HG03108 (cell line): ENCODE data around the gene KLK4.

ENCODE experiments used
- ATAC-seq: cut with Tn5 transposase; IDR thresholded peaks from one replicate; pipeline ENCODE4 v1.9.1; 2021; ENCODE audit warnings: moderate library complexity; ENCODE audit not compliant: unreplicated experiment

The KLK4 gene, protein sequence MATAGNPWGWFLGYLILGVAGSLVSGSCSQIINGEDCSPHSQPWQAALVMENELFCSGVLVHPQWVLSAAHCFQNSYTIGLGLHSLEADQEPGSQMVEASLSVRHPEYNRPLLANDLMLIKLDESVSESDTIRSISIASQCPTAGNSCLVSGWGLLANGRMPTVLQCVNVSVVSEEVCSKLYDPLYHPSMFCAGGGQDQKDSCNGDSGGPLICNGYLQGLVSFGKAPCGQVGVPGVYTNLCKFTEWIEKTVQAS

GRCh38 chr19:50911206-50912101, at the start of gene KLK4:
TSS of gene KLK4 (minus strand) at chr19:50911395. CDS start at chr19:50910738, 657 bp downstream.
- no peak for ATAC-seq

- no peak for ATAC-seq
Observed at GRCh38 chr19:50959731-50960500, 48.7 kb upstream of the KLK4 start.

GRCh38 chr19:50957587-50957986, 46.4 kb upstream of the KLK4 start:
- ATAC-seq: no peak

- ATAC-seq: no peak
Observed at GRCh38 chr19:50952910-50953309, 41.7 kb upstream of the KLK4 start, which contains the start of gene KLK5. TSS of gene KLK5 (minus strand) at chr19:50953038. CDS start at chr19:50952657, 381 bp downstream.

- no peak for ATAC-seq
Observed at GRCh38 chr19:50949861-50950260, 38.7 kb upstream of the KLK4 start.

DNA sequence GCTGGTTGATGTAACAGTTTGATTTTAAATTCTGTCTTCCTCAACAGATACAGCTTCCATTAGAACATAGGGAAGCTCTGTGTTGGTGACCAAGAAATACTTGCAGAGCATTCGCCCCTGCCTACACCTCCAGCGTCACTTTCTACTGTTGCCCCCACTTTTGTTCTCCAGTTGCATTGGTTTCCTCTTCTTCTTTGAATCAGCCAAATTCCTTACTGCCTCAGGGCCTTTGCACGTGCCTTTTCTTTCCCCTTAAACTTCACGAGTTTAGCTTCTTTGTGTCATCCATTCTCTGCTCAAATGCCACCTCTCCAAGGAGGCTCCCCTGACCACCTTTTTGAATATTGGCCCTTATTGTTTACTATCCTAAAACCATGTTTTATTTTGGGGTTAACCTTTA, 35.9 kb upstream of the KLK4 start:
- ATAC-seq: no peak

GRCh38 chr19:50944795-50945194, 33.6 kb upstream of the KLK4 start:
- no peak for ATAC-seq

DNA sequence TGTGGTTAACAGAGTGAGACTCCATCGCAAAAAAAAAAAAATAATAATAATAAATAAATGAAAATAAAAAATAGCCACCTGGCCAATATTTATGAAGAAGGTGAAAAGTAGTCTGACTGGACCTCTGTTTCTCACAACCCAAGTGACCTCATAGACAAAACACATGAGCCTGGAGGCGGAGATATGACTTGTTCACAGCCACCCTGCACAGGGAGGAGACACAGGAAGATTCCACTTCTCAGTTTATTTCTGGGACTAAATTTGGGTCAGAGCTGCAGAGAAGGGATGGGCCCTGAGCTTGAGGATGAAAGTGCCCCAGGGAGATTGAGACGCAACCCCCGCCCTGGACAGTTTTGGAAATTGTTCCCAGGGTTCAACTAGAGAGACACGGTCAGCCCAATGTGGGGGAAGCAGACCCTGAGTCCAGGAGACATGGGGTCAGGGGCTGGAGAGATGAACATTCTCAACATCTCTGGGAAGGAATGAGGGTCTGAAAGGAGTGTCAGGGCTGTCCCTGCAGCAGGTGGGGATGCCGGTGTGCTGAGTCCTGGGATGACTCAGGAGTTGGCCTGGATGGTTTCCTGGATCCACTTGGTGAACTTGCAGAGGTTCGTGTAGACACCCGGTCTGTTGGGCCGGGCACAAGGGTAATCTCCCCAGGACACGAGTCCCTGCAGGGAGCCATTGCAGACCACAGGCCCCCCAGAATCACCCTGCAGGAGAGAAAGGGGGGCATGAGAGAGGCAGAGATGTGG, 32.1 kb upstream of the KLK4 start:
- no peak for ATAC-seq

DNA sequence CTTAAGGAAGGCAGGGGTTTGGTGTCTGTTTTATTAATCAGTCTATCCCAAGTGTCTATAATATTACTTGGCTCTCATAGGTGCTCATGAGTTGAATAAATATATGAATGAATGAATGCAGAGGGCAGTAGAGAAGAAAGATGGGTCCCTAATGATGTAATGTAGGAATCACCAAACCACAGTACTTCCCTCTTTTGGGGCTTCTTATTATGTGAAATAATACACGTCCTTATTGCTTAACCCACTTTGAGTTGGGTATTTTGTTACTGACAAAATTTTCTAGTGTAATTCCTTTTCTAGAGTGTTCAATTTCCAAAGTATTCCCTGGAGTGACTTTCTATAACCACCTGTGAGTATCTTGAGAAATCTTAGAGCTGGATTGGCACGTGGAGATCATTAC, 28.4 kb upstream of the KLK4 start:
- ATAC-seq: no peak

GRCh38 chr19:50933640-50934039, 22.4 kb upstream of the KLK4 start:
- ATAC-seq: no peak

DNA sequence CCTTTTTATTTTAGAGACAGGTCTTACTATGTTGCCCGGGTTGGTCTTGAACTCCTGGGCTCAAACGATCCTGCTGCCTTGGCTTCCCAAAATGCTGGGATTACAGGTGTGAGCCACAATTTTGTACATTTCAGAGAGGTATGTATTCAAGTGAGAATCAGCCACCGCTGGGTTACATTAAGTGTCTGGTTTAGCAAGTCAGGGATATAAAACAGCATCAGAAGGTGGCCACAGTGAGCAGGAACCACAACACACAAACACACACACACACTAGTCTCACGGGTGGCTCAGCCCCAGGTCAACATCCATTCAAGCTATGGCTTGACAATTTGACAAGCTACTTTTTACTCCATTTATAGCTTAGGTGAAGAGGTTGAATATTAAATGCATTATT, 21.5 kb upstream of the KLK4 start:
- ATAC-seq: no peak

- ATAC-seq: no peak
Observed at GRCh38 chr19:50932018-50932689, 21.0 kb upstream of the KLK4 start.

- ATAC-seq: no peak
Observed at GRCh38 chr19:50931023-50931422, 19.8 kb upstream of the KLK4 start.

- no peak for ATAC-seq
Observed at GRCh38 chr19:50928831-50929230, 17.6 kb upstream of the KLK4 start.

DNA sequence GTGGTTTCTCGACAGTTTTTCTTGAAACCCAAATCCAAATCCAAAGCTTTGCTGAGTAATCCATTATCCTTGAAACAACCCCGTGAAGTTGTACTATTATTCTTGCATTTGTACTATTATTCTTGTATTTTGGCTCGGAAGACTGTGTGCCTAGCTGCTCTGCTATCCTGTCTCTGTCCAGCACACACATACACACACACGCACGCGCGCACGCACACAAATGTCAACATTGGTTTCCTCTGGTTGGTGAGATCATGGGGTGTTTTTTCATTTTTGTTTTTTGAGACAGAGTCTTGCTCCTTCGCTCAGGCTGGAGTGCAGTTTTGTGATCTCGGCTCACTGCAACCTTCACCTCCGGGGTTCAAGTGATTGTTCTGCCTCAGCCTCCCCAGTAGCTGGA, 14.9 kb upstream of the KLK4 start:
- no peak for ATAC-seq

- ATAC-seq: no peak
Observed at GRCh38 chr19:50925734-50926133, 14.5 kb upstream of the KLK4 start.

DNA sequence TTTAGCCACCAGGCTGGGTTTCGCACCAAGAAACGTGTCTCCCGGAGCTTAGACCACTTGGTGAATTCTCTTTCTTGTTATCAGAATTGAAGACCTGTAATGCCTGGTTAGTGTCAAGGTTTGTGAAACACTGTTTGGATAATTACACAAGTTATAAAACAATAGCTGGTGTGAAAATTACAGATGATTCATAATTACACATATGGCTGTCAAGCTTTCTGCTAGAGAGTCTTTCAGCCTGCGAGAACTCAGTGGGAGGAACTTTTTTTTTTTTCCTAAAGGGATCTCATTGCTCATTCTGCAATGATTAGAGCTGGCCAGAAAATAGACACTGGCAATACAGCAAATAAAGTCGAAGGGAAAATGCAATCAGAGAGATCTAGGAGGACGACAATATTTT, 13.4 kb upstream of the KLK4 start:
- ATAC-seq: no peak

DNA sequence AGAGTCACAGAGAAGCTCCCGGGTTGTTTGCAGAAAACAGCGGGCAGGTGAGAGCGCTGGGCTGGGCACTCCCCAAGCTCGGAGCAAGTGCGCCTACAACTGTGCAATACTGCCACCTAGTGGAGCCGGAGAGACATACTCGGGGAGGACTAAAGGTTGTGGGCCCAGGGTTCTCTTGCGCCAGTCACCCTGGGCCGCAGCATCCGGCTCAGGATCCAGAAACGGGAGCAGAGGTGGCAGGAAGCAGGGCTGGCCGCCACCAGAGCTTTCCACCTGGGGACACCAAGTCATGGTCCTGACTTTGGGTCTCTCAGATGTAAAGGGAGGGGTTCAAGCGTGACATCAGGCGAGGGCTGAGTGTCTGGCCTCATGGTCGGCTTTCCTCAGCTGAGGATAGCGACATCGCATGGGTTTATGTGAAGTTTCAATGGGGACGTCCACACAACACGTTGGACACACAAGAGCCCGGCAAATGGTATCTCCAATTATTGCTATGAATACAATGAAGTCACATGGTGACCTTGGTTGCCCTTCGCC, 11.2 kb upstream of the KLK4 start:
- peak; percentile 67 for ATAC-seq

GRCh38 chr19:50921426-50922316, 10.5 kb upstream of the KLK4 start:
- ATAC-seq: no peak
